HepG2 (cell line): ENCODE data around the gene FBXL2. TPM values are rescaled to one million over a fixed set of nuclear protein-coding genes. Genes with fewer than 3 reads are reported as not detected.

ENCODE experiments used
- BCL3 ChIP-seq: sonication (generic); formaldehyde crosslinking; IDR thresholded peaks from 2 replicates; pipeline ENCODE4 v1.5.1; 2020; ENCODE audit warnings: mild to moderate bottlenecking, missing genetic modification reagents, moderate library complexity
- FOXO1 ChIP-seq: sonication (generic); formaldehyde crosslinking; IDR thresholded peaks from 2 replicates; pipeline ENCODE4 v1.4.0; 2020; ENCODE audit warnings: missing genetic modification reagents
- GLMP ChIP-seq: sonication (generic); formaldehyde crosslinking; IDR thresholded peaks from 2 replicates; pipeline ENCODE4 v1.9.0; 2021; ENCODE audit warnings: missing genetic modification reagents, mild to moderate bottlenecking, borderline replicate concordance
- GTF2F1 ChIP-seq: fragments of 150-350 bp; IDR thresholded peaks from 2 replicates; pipeline ENCODE4 v1.6.1; 2014; ENCODE audit warnings: low read length
- IKZF5 ChIP-seq: IDR thresholded peaks from 2 replicates; pipeline ENCODE4 v1.6.1; 2018; ENCODE audit warnings: missing genetic modification reagents, mild to moderate bottlenecking, missing compliant biosample characterization
- JUN ChIP-seq: sonication (generic); formaldehyde crosslinking; IDR thresholded peaks from 2 replicates; pipeline ENCODE4 v1.4.0; 2020; ENCODE audit warnings: mild to moderate bottlenecking, missing genetic modification reagents
- KDM6A ChIP-seq: IDR thresholded peaks from 2 replicates; pipeline ENCODE4 v1.6.1; 2016; ENCODE audit warnings: low read depth
- MED1 ChIP-seq: sonication (generic); formaldehyde crosslinking; IDR thresholded peaks from 2 replicates; pipeline ENCODE4 v1.4.0; 2020; ENCODE audit warnings: missing genetic modification reagents
- MTA1 ChIP-seq: sonication (generic); formaldehyde crosslinking; IDR thresholded peaks from 2 replicates; pipeline ENCODE4 v1.4.0; 2020; ENCODE audit warnings: missing genetic modification reagents, mild to moderate bottlenecking, borderline replicate concordance
- NFE2 ChIP-seq: sonication (generic); formaldehyde crosslinking; IDR thresholded peaks from 2 replicates; pipeline ENCODE4 v1.4.0; 2020; ENCODE audit warnings: missing genetic modification reagents
- NFE2L2 ChIP-seq: fragments of 150-350 bp; IDR thresholded peaks from 2 replicates; pipeline ENCODE4 v1.6.1; 2014; ENCODE audit warnings: low read length
- RAD51 ChIP-seq: fragments of 450-650 bp; IDR thresholded peaks from 2 replicates; pipeline ENCODE4 v1.6.1; 2016; ENCODE audit warnings: borderline replicate concordance
- RNF2 ChIP-seq: fragments of 450-650 bp; conservative IDR thresholded peaks from 2 replicates; pipeline ENCODE4 v1.6.1; 2016; ENCODE audit warnings: low read depth
- RNF219 ChIP-seq: sonication (generic); formaldehyde crosslinking; IDR thresholded peaks from 2 replicates; pipeline ENCODE4 v1.5.0; 2020; ENCODE audit warnings: mild to moderate bottlenecking, missing genetic modification reagents
- SMAD3 ChIP-seq: sonication (generic); formaldehyde crosslinking; IDR thresholded peaks from 2 replicates; pipeline ENCODE4 v1.4.0; 2020; ENCODE audit warnings: missing genetic modification reagents
- SP5 ChIP-seq: IDR thresholded peaks from 2 replicates; pipeline ENCODE4 v1.6.1; 2016; ENCODE audit warnings: low read depth, borderline replicate concordance
- TOPORS ChIP-seq: sonication (generic); formaldehyde crosslinking; IDR thresholded peaks from 2 replicates; pipeline ENCODE4 v1.8.0; 2023; ENCODE audit warnings: mild to moderate bottlenecking, missing genetic modification reagents
- ZFP37 ChIP-seq: sonication (generic); formaldehyde crosslinking; IDR thresholded peaks from 2 replicates; pipeline ENCODE4 v1.4.0; 2020; ENCODE audit warnings: missing genetic modification reagents, borderline replicate concordance
- ZNF17 ChIP-seq: sonication (generic); formaldehyde crosslinking; IDR thresholded peaks from 2 replicates; pipeline ENCODE4 v1.5.0; 2020; ENCODE audit warnings: mild to moderate bottlenecking, missing genetic modification reagents
- ZNF251 ChIP-seq: sonication (generic); formaldehyde crosslinking; IDR thresholded peaks from 2 replicates; pipeline ENCODE4 v1.9.0; 2021; ENCODE audit warnings: mild to moderate bottlenecking, missing genetic modification reagents
- ZNF260 ChIP-seq: sonication (generic); formaldehyde crosslinking; IDR thresholded peaks from 2 replicates; pipeline ENCODE4 v1.4.0; 2020; ENCODE audit warnings: missing genetic modification reagents, low read depth, mild to moderate bottlenecking, borderline replicate concordance
- ZNF556 ChIP-seq: sonication (generic); formaldehyde crosslinking; IDR thresholded peaks from 2 replicates; pipeline ENCODE4 v1.4.0; 2020; ENCODE audit warnings: mild to moderate bottlenecking, missing genetic modification reagents, borderline replicate concordance
- ZNF557 ChIP-seq: sonication (generic); formaldehyde crosslinking; IDR thresholded peaks from 2 replicates; pipeline ENCODE4 v1.4.0; 2020; ENCODE audit warnings: missing genetic modification reagents
- ZNF614 ChIP-seq: IDR thresholded peaks from 2 replicates; pipeline ENCODE4 v1.6.1; 2018; ENCODE audit warnings: missing biosample characterization, missing genetic modification reagents, inconsistent platforms, borderline replicate concordance
- ZNF746 ChIP-seq: sonication (generic); formaldehyde crosslinking; IDR thresholded peaks from 2 replicates; pipeline ENCODE4 v1.8.0; 2022; ENCODE audit warnings: mild to moderate bottlenecking, missing genetic modification reagents
- ZNF766 ChIP-seq: sonication (generic); formaldehyde crosslinking; IDR thresholded peaks from 2 replicates; pipeline ENCODE4 v1.5.0; 2020; ENCODE audit warnings: missing genetic modification reagents, borderline replicate concordance
- ZNF891 ChIP-seq: sonication (generic); formaldehyde crosslinking; IDR thresholded peaks from 2 replicates; pipeline ENCODE4 v1.5.0; 2020; ENCODE audit warnings: mild to moderate bottlenecking, missing genetic modification reagents
- polyA plus RNA-seq, 8 experiments: library from polyadenylated mRNA; depleted of rRNA in 3 of 8; stranded (reverse) in 7 of 8; unstranded in 1 of 8; fragments of >200 nt; fragmentation: Illumina TruSeq in 4 of 8; extraction: Trizol in 4 of 8; gene quantifications; 2 replicates each; pipeline versions ENCODE4 v1.2.1 to v1.2.3, GENCODE V29; 2011 to 2016; ENCODE audit warnings: low read depth in 4 of 8, missing spikeins in 1 of 8, mixed read lengths in 1 of 8; ENCODE audit not compliant: insufficient read depth in 1 of 8
- total RNA-seq, 5 experiments: library from RNA; depleted of rRNA; stranded (reverse); fragments of >200 nt; fragmentation: Illumina TruSeq; extraction: Trizol; gene quantifications; 2 replicates each; pipeline ENCODE4 v1.2.3, GENCODE V29; 2016; ENCODE audit warnings: low read depth in 1 of 5

Gene FBXL2
- total and polyA plus RNA-seq, 2 of the 13 experiments (the other 11 are each of a cell fraction or from before 2014, with no cell fraction given), result 1.8 to 5.0 TPM

GRCh38 chr3:33277193-33277882, at the start of gene FBXL2 (continued):
- TF ChIP-seq GLMP (no peak), RAD51 (peak; percentile 83), FOXO1 (CRISPR knock-in tag) (no peak), ZNF260 (CRISPR knock-in tag) (no peak), RNF2 (no peak), ZNF557 (CRISPR knock-in tag) (no peak), SP5 (CRISPR knock-in tag) (peak; percentile 17; the same call in 1 of the 2 replicates), TOPORS (CRISPR knock-in tag) (no peak), ZNF746 (CRISPR knock-in tag) (no peak), ZNF251 (CRISPR knock-in tag) (no peak), IKZF5 (no peak), ZNF556 (CRISPR knock-in tag) (no peak), ZFP37 (CRISPR knock-in tag) (no peak), JUN (CRISPR knock-in tag) (no peak), NFE2L2 (no peak), NFE2 (CRISPR knock-in tag) (no peak), KDM6A (CRISPR knock-in tag) (no peak), GTF2F1 (no peak), MTA1 (CRISPR knock-in tag) (no peak; the same call in 1 of the 2 replicates), ZNF891 (CRISPR knock-in tag) (no peak), MED1 (CRISPR knock-in tag) (no peak), ZNF766 (no peak), ZNF614 (no peak), SMAD3 (CRISPR knock-in tag) (no peak), BCL3 (CRISPR knock-in tag) (no peak), ZNF17 (CRISPR knock-in tag) (no peak), RNF219 (CRISPR knock-in tag) (no peak)
